KMS-11 (cell line): Measurements from ENCODE around the gene TNRC6B.
A peak's percentile ranks its signal among the peaks of the same experiment; 100 is the strongest.

Source experiments
- H2AFZ ChIP-seq: fragments of 200-600 bp; sonication (generic); 2 replicates; pipeline ENCODE4 v1.6.1; 2016; ENCODE audit warnings: antibody characterized with exemption, mixed run types, low read depth
- H3K27ac ChIP-seq: fragments of 200-600 bp; sonication (generic); 2 replicates; pipeline ENCODE4 v1.6.1; 2016; ENCODE audit warnings: mild to moderate bottlenecking, mixed run types
- H3K27me3 ChIP-seq: fragments of 200-600 bp; sonication (generic); 2 replicates; pipeline ENCODE4 v1.6.1; 2017; ENCODE audit warnings: mild to moderate bottlenecking, low read depth, mixed run types, moderate library complexity; ENCODE audit not compliant: insufficient read depth
- H3K36me3 ChIP-seq: fragments of 200-600 bp; sonication (generic); 2 replicates; pipeline ENCODE4 v1.6.1; 2017; ENCODE audit warnings: mild to moderate bottlenecking, mixed run types; ENCODE audit not compliant: insufficient read depth
- H3K4me1 ChIP-seq: fragments of 200-600 bp; sonication (generic); 2 replicates; pipeline ENCODE4 v1.6.1; 2016; ENCODE audit warnings: mild to moderate bottlenecking, low read depth, mixed run types; ENCODE audit not compliant: poor library complexity, severe bottlenecking
- H3K4me2 ChIP-seq: fragments of 200-600 bp; sonication (generic); 2 replicates; pipeline ENCODE4 v1.7.0; 2016; ENCODE audit warnings: mild to moderate bottlenecking, mixed run types
- H3K4me3 ChIP-seq: fragments of 200-600 bp; sonication (generic); IDR thresholded peaks from 2 replicates; pipeline ENCODE4 v1.6.1; 2017; ENCODE audit warnings: low read depth, low read length, mixed read lengths; ENCODE audit not compliant: insufficient read depth
- H3K79me2 ChIP-seq: fragments of 200-600 bp; sonication (generic); 2 replicates; pipeline ENCODE4 v1.6.1; 2016; ENCODE audit warnings: low read depth, mixed run types; ENCODE audit not compliant: insufficient read depth
- H3K9ac ChIP-seq: fragments of 200-600 bp; sonication (generic); 2 replicates; pipeline ENCODE4 v1.6.1; 2016; ENCODE audit warnings: mild to moderate bottlenecking, mixed run types
- H4K20me1 ChIP-seq: fragments of 200-600 bp; sonication (generic); 2 replicates; pipeline ENCODE4 v1.6.1; 2016; ENCODE audit warnings: mild to moderate bottlenecking, mixed run types; ENCODE audit not compliant: insufficient read depth
- CTCF ChIP-seq: fragments of 200-600 bp; sonication (generic); conservative IDR thresholded peaks from 2 replicates; pipeline ENCODE4 v1.6.1; 2017; ENCODE audit warnings: low read depth, mild to moderate bottlenecking, antibody characterized with exemption, low read length, moderate library complexity, mixed read lengths

Gene TNRC6B

GRCh38 chr22:40345815-40346184, 168.1 kb downstream of the TNRC6B start:
- peak overlapping the region; percentile 79 for H3K4me2 ChIP-seq
- peak overlapping the region; percentile 68; the same call in 1 of the 2 replicates for H3K9ac ChIP-seq
- H3K27ac ChIP-seq: peak overlapping the region; percentile 81
- peak overlapping the region; percentile 80 for H2AFZ ChIP-seq
- TF ChIP-seq CTCF: no peak
- H3K4me3 ChIP-seq: no peak overlapping the region
- peaks cover 48% of the 10 kb centered on the region for H3K79me2 ChIP-seq
- peaks cover 4% of the 10 kb centered on the region; the same call in 1 of the 2 replicates for H3K36me3 ChIP-seq
- no peaks in the 10 kb centered on the region for H3K27me3 ChIP-seq
- no peaks in the 10 kb centered on the region for H4K20me1 ChIP-seq
- peaks cover 24% of the 10 kb centered on the region for H3K4me1 ChIP-seq

GRCh38 chr22:40346185-40347118, 168.7 kb downstream of the TNRC6B start, which contains the start of gene ADSL:
ADSL (plus strand) TSS chr22:40346500; CDS start chr22:40346559, 59 bp downstream.
- Histone ChIP-seq H3K27ac (peak within 1 kb of the TSS; percentile 81), H3K4me1 (peaks cover 24% of the 10 kb centered on the region), H3K4me3 (no peak within 1 kb of the TSS), H3K9ac (peak within 1 kb of the TSS; percentile 68), H3K79me2 (peaks cover 53% of the 10 kb centered on the region), H2AFZ (peak within 1 kb of the TSS; percentile 80), H4K20me1 (no peaks in the 10 kb centered on the region), H3K36me3 (peaks cover 4% of the 10 kb centered on the region; the same call in 1 of the 2 replicates), H3K4me2 (peak within 1 kb of the TSS; percentile 79), H3K27me3 (no peaks in the 10 kb centered on the region)
- TF ChIP-seq CTCF: no peak

GRCh38 chr22:40347300-40347699, 169.6 kb downstream of the TNRC6B start:
- no peak for TF ChIP-seq CTCF
- no peak overlapping the region for H3K4me3 ChIP-seq

GRCh38 chr22:40348025-40348658, 170.4 kb downstream of the TNRC6B start:
- peaks cover 4% of the 10 kb centered on the region; the same call in 1 of the 2 replicates for H3K36me3 ChIP-seq
- peak overlapping the region; percentile 68; the same call in 1 of the 2 replicates for H3K9ac ChIP-seq
- H4K20me1 ChIP-seq: no peaks in the 10 kb centered on the region
- H3K4me2 ChIP-seq: peak overlapping the region; percentile 79
- H3K4me1 ChIP-seq: peaks cover 24% of the 10 kb centered on the region
- no peak overlapping the region for H2AFZ ChIP-seq
- H3K27ac ChIP-seq: peak overlapping the region; percentile 81; the same call in 1 of the 2 replicates
- TF ChIP-seq CTCF: peak; percentile 76
- H3K27me3 ChIP-seq: no peaks in the 10 kb centered on the region
- peaks cover 53% of the 10 kb centered on the region for H3K79me2 ChIP-seq
- no peak overlapping the region for H3K4me3 ChIP-seq

More at GRCh38 chr22:40347300-40347699, 169.6 kb downstream of the TNRC6B start:
- no peaks in the 10 kb centered on the region for H4K20me1 ChIP-seq
- H3K79me2 ChIP-seq: peaks cover 53% of the 10 kb centered on the region
- peak overlapping the region; percentile 68 for H3K9ac ChIP-seq
- H3K27me3 ChIP-seq: no peaks in the 10 kb centered on the region
- H3K4me2 ChIP-seq: peak overlapping the region; percentile 79
- peak overlapping the region; percentile 81 for H3K27ac ChIP-seq
- peaks cover 4% of the 10 kb centered on the region; the same call in 1 of the 2 replicates for H3K36me3 ChIP-seq
- peaks cover 24% of the 10 kb centered on the region for H3K4me1 ChIP-seq
- H2AFZ ChIP-seq: peak overlapping the region; percentile 80; the same call in 1 of the 2 replicates
